Mesenchymal stem cell (in vitro differentiated cells and primary cell): ENCODE results near the gene KRTAP9-7.
A peak's percentile ranks its signal among the peaks of the same experiment; 100 is the strongest.

Source experiments
- DNase-seq: peaks from one replicate; pipeline ENCODE4 v3.0.0-alpha.2; 2013
- H2AFZ ChIP-seq: one replicate; pipeline ENCODE4 v1.6.1; 2013; ENCODE audit warnings: low read depth, mild to moderate bottlenecking, control low read depth, inconsistent platforms, low read length, moderate library complexity
- H2AK5ac ChIP-seq: 2 replicates; pipeline ENCODE4 v1.6.1; 2013; ENCODE audit warnings: low read length, moderate library complexity, mild to moderate bottlenecking, inconsistent platforms; ENCODE audit not compliant: severe bottlenecking
- H2BK120ac ChIP-seq: one replicate; pipeline ENCODE4 v1.6.1; 2013; ENCODE audit warnings: low read depth, mild to moderate bottlenecking, inconsistent platforms, low read length, moderate library complexity
- H2BK12ac ChIP-seq, 2 experiments: one replicate each; pipeline ENCODE4 v1.6.1; 2013; ENCODE audit warnings: inconsistent platforms in 2 of 2, low read length in 2 of 2, mild to moderate bottlenecking in 2 of 2, moderate library complexity in 2 of 2, control low read depth in 1 of 2
- H2BK15ac ChIP-seq: one replicate; pipeline ENCODE4 v1.6.1; 2013; ENCODE audit warnings: mild to moderate bottlenecking, low read depth, inconsistent platforms; ENCODE audit not compliant: poor library complexity, severe bottlenecking
- H2BK5ac ChIP-seq: 2 replicates; pipeline ENCODE4 v1.6.1; 2013; ENCODE audit warnings: low read depth, mild to moderate bottlenecking, low read length, control low read depth, inconsistent platforms; ENCODE audit not compliant: poor library complexity, severe bottlenecking
- H3K14ac ChIP-seq, 2 experiments: one replicate each; pipeline ENCODE4 v1.6.1; 2013; ENCODE audit warnings: inconsistent platforms in 2 of 2, low read length in 2 of 2, control low read depth in 1 of 2, mild to moderate bottlenecking in 1 of 2, moderate library complexity in 1 of 2
- H3K18ac ChIP-seq, 2 experiments: one replicate each; pipeline ENCODE4 v1.6.1; 2013; ENCODE audit warnings: inconsistent platforms in 2 of 2, low read length in 2 of 2, control low read depth in 1 of 2, low read depth in 1 of 2, mild to moderate bottlenecking in 1 of 2
- H3K23ac ChIP-seq, 2 experiments: one replicate each; pipeline ENCODE4 v1.6.1; 2013; ENCODE audit warnings: inconsistent platforms in 2 of 2, low read length in 2 of 2, mild to moderate bottlenecking in 2 of 2, moderate library complexity in 2 of 2, control low read depth in 1 of 2
- H3K27ac ChIP-seq: 2 replicates; pipeline ENCODE4 v1.5.1; 2013; ENCODE audit warnings: mild to moderate bottlenecking, moderate library complexity, low read length, control low read depth, inconsistent platforms; ENCODE audit not compliant: poor library complexity, severe bottlenecking
- H3K27me3 ChIP-seq, 2 experiments: 2 replicates each; pipeline versions ENCODE4 v1.6.1 to v1.7.0; 2013; ENCODE audit warnings: low read length in 2 of 2, mild to moderate bottlenecking in 2 of 2, moderate library complexity in 2 of 2, control low read depth in 1 of 2, inconsistent platforms in 1 of 2; ENCODE audit not compliant: control insufficient read depth in 1 of 2, insufficient read depth in 1 of 2
- H3K36me3 ChIP-seq, 2 experiments: 2 replicates each; pipeline versions ENCODE4 v1.6.1 to v1.7.0; 2013; ENCODE audit warnings: low read length in 2 of 2, control low read depth in 1 of 2, inconsistent platforms in 1 of 2, low read depth in 1 of 2, mild to moderate bottlenecking in 1 of 2; ENCODE audit not compliant: insufficient read depth in 2 of 2, control insufficient read depth in 1 of 2
- H3K4ac ChIP-seq, 2 experiments: one replicate each; pipeline ENCODE4 v1.6.1; 2013; ENCODE audit warnings: inconsistent platforms in 2 of 2, low read length in 2 of 2, mild to moderate bottlenecking in 2 of 2, moderate library complexity in 2 of 2, control low read depth in 1 of 2, low read depth in 1 of 2
- H3K4me1 ChIP-seq: 2 replicates; pipeline ENCODE4 v1.6.1; 2013; ENCODE audit warnings: low read depth, low read length, control low read depth; ENCODE audit not compliant: control insufficient read depth, insufficient read depth
- H3K4me2 ChIP-seq: 2 replicates; pipeline ENCODE4 v1.6.1; 2013; ENCODE audit warnings: low read length, mild to moderate bottlenecking, inconsistent platforms; ENCODE audit not compliant: poor library complexity, severe bottlenecking
- H3K4me3 ChIP-seq, 2 experiments: 2 replicates each; pipeline versions ENCODE4 v1.5.1 to v1.7.0; 2013; ENCODE audit warnings: low read length in 2 of 2, mild to moderate bottlenecking in 2 of 2, control low read depth in 1 of 2, low read depth in 1 of 2; ENCODE audit not compliant: insufficient read depth in 1 of 2
- H3K79me1 ChIP-seq: replicated peaks from 2 replicates; pipeline ENCODE4 v1.6.1; 2013; ENCODE audit warnings: mild to moderate bottlenecking, control low read depth, low read length, inconsistent platforms; ENCODE audit not compliant: poor library complexity, severe bottlenecking
- H3K9ac ChIP-seq: 2 replicates; pipeline ENCODE4 v1.7.0; 2013; ENCODE audit warnings: mild to moderate bottlenecking, low read length, moderate library complexity
- H3K9me3 ChIP-seq: 2 replicates; pipeline ENCODE4 v1.7.0; 2013; ENCODE audit warnings: mild to moderate bottlenecking, low read length; ENCODE audit not compliant: control insufficient read depth
- H4K8ac ChIP-seq: one replicate; pipeline ENCODE4 v1.6.1; 2013; ENCODE audit warnings: inconsistent platforms, mild to moderate bottlenecking, low read length, moderate library complexity
- H4K91ac ChIP-seq: one replicate; pipeline ENCODE4 v1.6.1; 2013; ENCODE audit warnings: mild to moderate bottlenecking, low read length, inconsistent platforms
- WGBS: methylation state at CpG from one replicate; pipeline ENCODE4 v1.1.7; 2013; ENCODE audit warnings: mixed read lengths; 5-methylcytosine and 5-hydroxymethylcytosine counted together

The KRTAP9-7 gene

DNA sequence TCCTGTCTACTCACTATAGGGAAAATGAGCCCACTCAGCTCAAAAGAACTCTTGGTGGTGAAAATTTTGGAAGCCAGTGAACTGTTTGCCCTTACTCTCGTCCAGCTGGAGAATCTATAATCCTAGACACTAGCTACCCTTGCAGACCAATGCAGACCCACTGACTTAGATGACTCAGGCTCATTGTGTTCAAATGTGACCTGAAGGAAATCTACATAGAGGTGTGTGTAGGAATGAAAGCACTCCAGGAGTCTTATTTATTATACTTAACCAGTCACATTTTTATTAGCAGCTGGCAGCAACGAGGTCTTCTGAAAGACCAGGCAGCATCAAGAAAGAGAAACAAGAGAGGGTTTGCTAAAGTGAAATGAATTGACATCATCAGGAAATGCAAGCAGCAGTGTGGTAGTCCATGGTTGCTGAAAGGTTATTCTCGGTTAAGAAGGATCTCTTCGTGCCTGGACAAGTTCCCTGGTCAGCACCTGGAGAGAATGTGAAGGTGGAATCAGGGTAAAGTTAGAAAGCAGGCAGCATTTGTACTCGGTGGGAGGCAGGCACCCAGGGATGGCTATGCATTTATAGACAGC, 25.8 kb downstream of the KRTAP9-7 start:
- H2BK120ac ChIP-seq: no peak overlapping the region
- H3K9ac ChIP-seq: no peak overlapping the region
- no peak overlapping the region for H3K14ac ChIP-seq

GRCh38 chr17:41301916-41302901, 26.7 kb downstream of the KRTAP9-7 start, which contains the start of gene KRTAP29-1:
Gene KRTAP29-1 (minus strand): TSS chr17:41302851. CDS start chr17:41302851, 0 bp downstream.
- Histone ChIP-seq H2BK12ac (no peak within 1 kb of the TSS), H3K23ac (no peak within 1 kb of the TSS), H3K79me1 (no peaks in the 10 kb centered on the region), H2BK5ac (no peak within 1 kb of the TSS), H3K18ac (no peak within 1 kb of the TSS), H3K4ac (no peak within 1 kb of the TSS), H3K9ac (no peak within 1 kb of the TSS), H2BK15ac (no peak within 1 kb of the TSS), H3K9me3 (no peaks in the 10 kb centered on the region), H3K27ac (no peak within 1 kb of the TSS), H3K36me3 (no peaks in the 10 kb centered on the region), H2BK120ac (no peak within 1 kb of the TSS), H3K4me1 (no peaks in the 10 kb centered on the region), H2AFZ (no peak within 1 kb of the TSS), H3K4me2 (no peak within 1 kb of the TSS), H4K8ac (no peak within 1 kb of the TSS), H2AK5ac (no peak within 1 kb of the TSS), H4K91ac (no peak within 1 kb of the TSS), H3K14ac (peak within 1 kb of the TSS in 1 of 2 experiments; percentile 20), H3K4me3 (no peak within 1 kb of the TSS), H3K27me3 (peaks cover 0 to 9% of the 10 kb centered on the region in 2 experiments)
- 85% methylated on average over 11 of the region's 11 CpGs for WGBS
- DNase-seq: no peak

More for the DNA sequence above, 25.8 kb downstream of the KRTAP9-7 start:
- Histone ChIP-seq H3K36me3 (no peaks in the 10 kb centered on the region), H2AFZ (no peak overlapping the region), H3K9me3 (no peaks in the 10 kb centered on the region), H2BK15ac (no peak overlapping the region), H3K79me1 (no peaks in the 10 kb centered on the region), H2BK5ac (no peak overlapping the region), H3K4me1 (no peaks in the 10 kb centered on the region), H3K27me3 (peaks cover 0 to 4% of the 10 kb centered on the region in 2 experiments), H3K4me3 (no peak overlapping the region), H4K8ac (no peak overlapping the region), H3K18ac (no peak overlapping the region), H3K27ac (no peak overlapping the region), H2AK5ac (no peak overlapping the region), H3K4ac (no peak overlapping the region), H4K91ac (no peak overlapping the region), H3K4me2 (no peak overlapping the region), H2BK12ac (no peak overlapping the region), H3K23ac (no peak overlapping the region)
- no peak for DNase-seq
- 74% methylated on average over 5 of the region's 5 CpGs for WGBS

DNA sequence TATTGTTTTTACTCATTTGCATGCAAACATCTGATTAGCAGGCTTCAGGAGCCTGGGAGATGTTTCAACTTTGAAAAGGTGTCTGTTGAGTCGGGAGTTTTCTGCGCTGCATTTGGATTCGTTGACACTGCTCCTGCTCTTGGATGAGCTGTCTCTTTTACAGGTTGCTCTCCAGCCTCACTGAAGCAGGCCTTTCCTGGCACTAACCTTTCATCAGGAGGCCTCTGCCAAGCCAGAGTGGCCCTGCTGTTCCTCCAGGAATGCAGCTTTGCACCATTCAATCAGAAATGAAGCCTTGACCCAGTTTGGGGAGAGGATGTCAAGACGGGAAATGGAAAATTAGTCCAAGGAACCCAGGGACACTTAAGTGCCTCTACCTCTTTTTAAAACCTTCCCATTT, 27.5 kb downstream of the KRTAP9-7 start:
- Histone ChIP-seq H3K4me3 (no peak overlapping the region), H3K9me3 (no peaks in the 10 kb centered on the region), H3K18ac (no peak overlapping the region), H3K4me1 (peaks cover 3% of the 10 kb centered on the region), H3K27ac (no peak overlapping the region), H3K14ac (no peak overlapping the region), H4K91ac (no peak overlapping the region), H3K27me3 (peaks cover 0 to 11% of the 10 kb centered on the region in 2 experiments), H3K4me2 (no peak overlapping the region), H2AK5ac (no peak overlapping the region), H3K36me3 (no peaks in the 10 kb centered on the region), H2BK5ac (no peak overlapping the region), H3K79me1 (no peaks in the 10 kb centered on the region), H2BK15ac (no peak overlapping the region), H2BK120ac (no peak overlapping the region), H3K23ac (no peak overlapping the region), H2AFZ (no peak overlapping the region), H2BK12ac (no peak overlapping the region), H4K8ac (no peak overlapping the region), H3K9ac (no peak overlapping the region), H3K4ac (no peak overlapping the region)
- WGBS: 98% methylated on average over 3 of the region's 4 CpGs
- no peak for DNase-seq

DNA sequence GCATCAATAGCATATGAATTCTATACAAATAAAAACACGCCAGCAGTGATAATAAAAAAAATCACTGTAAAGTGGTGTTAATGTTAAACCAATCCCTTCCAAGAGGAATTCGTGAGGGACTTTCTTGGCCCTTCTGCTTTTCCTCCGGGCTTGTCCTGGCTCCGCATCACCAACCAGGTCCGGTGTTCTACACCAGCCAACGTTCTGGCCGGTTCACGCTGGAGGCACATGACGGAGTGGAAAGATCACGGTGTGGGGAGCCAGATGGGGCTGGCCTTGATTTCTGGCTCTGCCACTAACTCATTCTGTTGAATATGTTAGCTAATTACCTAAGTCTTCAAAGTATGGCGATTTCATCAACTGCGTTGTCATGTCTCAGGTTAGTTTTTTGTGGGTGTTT, 28.6 kb downstream of the KRTAP9-7 start:
- Histone ChIP-seq H3K4me2 (no peak overlapping the region), H3K9me3 (no peaks in the 10 kb centered on the region), H3K18ac (no peak overlapping the region), H3K4me1 (peaks cover 13% of the 10 kb centered on the region), H3K14ac (no peak overlapping the region), H2BK15ac (no peak overlapping the region), H3K36me3 (no peaks in the 10 kb centered on the region), H3K9ac (no peak overlapping the region), H3K79me1 (no peaks in the 10 kb centered on the region), H2BK12ac (no peak overlapping the region), H2BK120ac (no peak overlapping the region), H4K8ac (no peak overlapping the region), H3K4me3 (no peak overlapping the region), H2AFZ (no peak overlapping the region), H3K27me3 (peaks cover 0 to 19% of the 10 kb centered on the region in 2 experiments), H3K27ac (no peak overlapping the region), H3K4ac (no peak overlapping the region), H4K91ac (no peak overlapping the region), H2AK5ac (no peak overlapping the region), H2BK5ac (no peak overlapping the region), H3K23ac (no peak overlapping the region)
- WGBS: 80% methylated on average over 9 of the region's 12 CpGs
- DNase-seq: no peak
